Keratinocyte (primary cell): ENCODE measurements around the gene ABCA8. TPM values are rescaled to one million over a fixed set of nuclear protein-coding genes. Genes with fewer than 3 reads are reported as not detected.

ENCODE experiments used
- DNase-seq: peaks from one replicate; pipeline ENCODE4 v3.0.0-alpha.2; 2011; ENCODE audit warnings: low read depth, missing footprints, low spot score
- FAIRE-seq: peaks from 2 replicates; lab custom pipeline; 2011; peaks lifted over from hg19 to GRCh38; lab: Jason Lieb, UNC
- H2AFZ ChIP-seq: 2 replicates; pipeline ENCODE4 v1.6.0; 2012; ENCODE audit warnings: low read length, control low read depth, inconsistent platforms; ENCODE audit not compliant: control insufficient read depth
- H3K27ac ChIP-seq: 2 replicates; pipeline ENCODE4 v1.5.1; 2011; ENCODE audit warnings: low read length; ENCODE audit not compliant: control insufficient read depth, insufficient read depth
- H3K27me3 ChIP-seq: 3 replicates; pipeline ENCODE4 v1.6.0; 2011; ENCODE audit warnings: low read length; ENCODE audit not compliant: control insufficient read depth, insufficient read depth; ENCODE audit errors: extremely low read depth
- H3K36me3 ChIP-seq, 2 experiments: 2 replicates in 1 of 2; 3 replicates in 1 of 2; pipeline ENCODE4 v1.5.1; 2011; ENCODE audit warnings: low read length in 2 of 2, mild to moderate bottlenecking in 1 of 2; ENCODE audit not compliant: control insufficient read depth in 2 of 2, insufficient read depth in 2 of 2; ENCODE audit errors: extremely low read depth in 1 of 2
- H3K4me1 ChIP-seq: 3 replicates; pipeline ENCODE4 v1.5.1; 2011; ENCODE audit warnings: low read length; ENCODE audit not compliant: control insufficient read depth, insufficient read depth; ENCODE audit errors: extremely low read depth
- H3K4me2 ChIP-seq: 3 replicates; pipeline ENCODE4 v1.6.0; 2011; ENCODE audit warnings: low read depth, low read length; ENCODE audit not compliant: control insufficient read depth, insufficient read depth; ENCODE audit errors: extremely low read depth
- H3K4me3 ChIP-seq, 3 experiments: fragments of 200-600 bp in 1 of 3; sonication (generic) in 1 of 3; 2 replicates in 2 of 3; 3 replicates in 1 of 3; pipeline ENCODE4 v1.5.1; 2011 to 2016; ENCODE audit warnings: low read length in 3 of 3, mild to moderate bottlenecking in 3 of 3, control low read depth in 2 of 3, inconsistent platforms in 1 of 3, low read depth in 1 of 3, mixed read lengths in 1 of 3, mixed run types in 1 of 3, moderate library complexity in 1 of 3; ENCODE audit not compliant: control insufficient read depth in 2 of 3, insufficient read depth in 2 of 3; ENCODE audit errors: extremely low read depth in 1 of 3
- H3K79me2 ChIP-seq: 2 replicates; pipeline ENCODE4 v1.6.0; 2012; ENCODE audit warnings: low read length; ENCODE audit not compliant: control insufficient read depth, insufficient read depth
- H3K9ac ChIP-seq: 3 replicates; pipeline ENCODE4 v1.6.0; 2011; ENCODE audit warnings: low read length; ENCODE audit not compliant: control insufficient read depth, insufficient read depth; ENCODE audit errors: extremely low read depth
- H3K9me1 ChIP-seq: 3 replicates; pipeline ENCODE4 v1.6.0; 2011; ENCODE audit warnings: low read length; ENCODE audit not compliant: control insufficient read depth, insufficient read depth; ENCODE audit errors: extremely low read depth
- H3K9me3 ChIP-seq: 2 replicates; pipeline ENCODE4 v1.5.1; 2012; ENCODE audit warnings: low read depth, low read length; ENCODE audit not compliant: control insufficient read depth
- H4K20me1 ChIP-seq: 3 replicates; pipeline ENCODE4 v1.6.0; 2011; ENCODE audit warnings: low read length; ENCODE audit not compliant: control insufficient read depth, insufficient read depth; ENCODE audit errors: extremely low read depth
- CTCF ChIP-seq, 3 experiments: IDR thresholded peaks in 1 of 3; conservative IDR thresholded peaks in 1 of 3; optimal IDR thresholded peaks in 1 of 3; 2 replicates in 2 of 3; 3 replicates in 1 of 3; pipeline versions ENCODE3 to v1.5.1; 2011; ENCODE audit warnings: low read length in 3 of 3, mild to moderate bottlenecking in 3 of 3, moderate library complexity in 2 of 3, control low read depth in 1 of 3, inconsistent platforms in 1 of 3; ENCODE audit not compliant: insufficient read depth in 2 of 3; ENCODE audit errors: extremely low read depth in 1 of 3
- EZH2 ChIP-seq: IDR thresholded peaks from one replicate; pipeline ENCODE4 v1.6.1; 2012; ENCODE audit warnings: inconsistent platforms, mild to moderate bottlenecking, low read length, moderate library complexity
- dilution Hi-C: fragments of 300-500 bp; cut with MboI; formaldehyde crosslinking; loops from one replicate; pipeline ENCODE4 v1.7.0; 2020; ENCODE audit warnings: low sequenced_read_pairs; ENCODE audit not compliant: extremely low pct_ligation_motif_present
- polyA plus RNA-seq, 5 experiments: library from polyadenylated mRNA; depleted of rRNA in 3 of 5; stranded (reverse) in 3 of 5; stranded (forward) in 1 of 5; unstranded in 1 of 5; fragments of >200 nt; gene quantifications; 1 replicate in 1 of 5; 2 replicates in 3 of 5; 3 replicates in 1 of 5; pipeline versions ENCODE4 v1.2.1 to v1.2.3, GENCODE V29; 2011 to 2012; ENCODE audit warnings: missing spikeins in 2 of 5, low read depth in 1 of 5, low replicate concordance in 1 of 5

The ABCA8 gene
- polyA plus RNA-seq, 1 donor (not counting 4 experiments of a cell fraction or from before 2014, with no cell fraction given), result 0.01 TPM

DNA sequence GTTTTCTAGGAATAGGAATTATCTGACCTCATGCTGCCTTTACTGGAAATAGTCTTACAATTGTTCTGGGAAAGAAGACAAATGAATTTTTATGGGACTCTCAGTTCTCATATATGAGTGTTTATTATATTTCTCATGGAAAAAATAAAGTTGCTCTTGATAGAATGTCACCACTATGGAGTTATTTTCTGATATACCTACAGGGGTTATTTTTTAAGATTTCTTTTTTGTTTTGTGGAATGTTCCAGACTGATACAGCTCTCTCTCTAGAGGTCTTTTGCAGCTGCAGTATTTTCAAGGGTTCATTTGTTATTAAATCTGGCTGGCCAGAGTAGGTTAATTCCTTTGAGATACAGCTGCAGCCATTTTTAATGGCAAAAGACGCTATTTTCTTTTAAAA is 100.7 kb downstream of the ABCA8 start:
- Histone ChIP-seq H3K27me3 (no peaks in the 10 kb centered on the region), H3K4me1 (no peaks in the 10 kb centered on the region), H3K27ac (no peak overlapping the region), H3K9me3 (no peaks in the 10 kb centered on the region), H3K9ac (no peak overlapping the region), H2AFZ (no peak overlapping the region), H3K4me3 (no peak overlapping the region), H3K4me2 (no peak overlapping the region), H3K79me2 (no peaks in the 10 kb centered on the region), H3K9me1 (no peaks in the 10 kb centered on the region), H4K20me1 (no peaks in the 10 kb centered on the region), H3K36me3 (no peaks in the 10 kb centered on the region)
- dilution Hi-C loops, result no loop called here
- DNase-seq (no peak), FAIRE-seq (no peak)
- TF ChIP-seq EZH2 (no peak), CTCF (optimal IDR thresholded peaks at IDR 0.05 in 1 of 3, IDR thresholded peaks at IDR 0.05 in 1 of 3, conservative IDR thresholded peaks at IDR 0.05 in 1 of 3; ENCODE audit: extremely low read depth in 1 of 3, insufficient read depth in 2 of 3, low read length in 3 of 3) (no peak)

GRCh38 chr17:68853439-68853838 is 101.8 kb downstream of the ABCA8 start:
- H3K27me3 ChIP-seq, result no peaks in the 10 kb centered on the region
- H3K36me3 ChIP-seq, result no peaks in the 10 kb centered on the region
- H3K9ac ChIP-seq, result no peak overlapping the region
- H3K4me3 ChIP-seq, result no peak overlapping the region
- TF ChIP-seq CTCF (optimal IDR thresholded peaks at IDR 0.05 in 1 of 3, IDR thresholded peaks at IDR 0.05 in 1 of 3, conservative IDR thresholded peaks at IDR 0.05 in 1 of 3; ENCODE audit: extremely low read depth in 1 of 3, insufficient read depth in 2 of 3, low read length in 3 of 3) (no peak), EZH2 (no peak)
- no peaks in the 10 kb centered on the region for H3K9me3 ChIP-seq
- DNase-seq, result no peak
- H3K79me2 ChIP-seq, result no peaks in the 10 kb centered on the region
- H3K4me2 ChIP-seq, result no peak overlapping the region
- no peaks in the 10 kb centered on the region for H4K20me1 ChIP-seq
- no peaks in the 10 kb centered on the region for H3K4me1 ChIP-seq
- no peaks in the 10 kb centered on the region for H3K9me1 ChIP-seq
- dilution Hi-C loops, result no loop called here
- no peak for FAIRE-seq
- no peak overlapping the region for H2AFZ ChIP-seq
- no peak overlapping the region for H3K27ac ChIP-seq
